ENCODE data around the gene KIR2DL1. TPM values are rescaled to one million over a fixed set of nuclear protein-coding genes. Genes with fewer than 3 reads are reported as not detected.
"Not testable (repeated sequence)": the region's sequence is repeated elsewhere in the genome, so short reads cannot be mapped to it uniquely, and the experiment has no call there.

The KIR2DL1 gene
- total RNA-seq, 2 donors from 2014 or later = not detected

DNA sequence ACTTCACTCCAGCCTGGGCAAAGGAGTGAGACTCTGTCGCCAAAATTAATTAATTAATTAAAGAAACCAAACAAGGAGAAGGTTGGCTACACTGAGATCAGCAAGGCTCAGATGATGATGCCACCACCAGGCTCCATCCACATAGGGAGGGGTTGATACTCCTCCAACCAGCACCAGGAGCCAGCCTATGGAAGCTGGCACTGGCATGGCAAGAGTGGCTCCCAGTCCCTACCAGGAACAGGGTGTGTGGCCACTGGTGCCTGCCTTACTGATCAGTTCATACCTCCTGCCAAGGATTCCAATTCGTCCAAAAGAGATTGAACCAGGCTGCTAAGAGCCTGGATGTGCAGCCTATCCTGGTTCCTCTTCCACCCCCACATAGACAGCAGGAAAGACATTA is 3.1 kb downstream of the KIR2DL1 start:
- not testable (repeated sequence) for H3K4me3 Mint-ChIP-seq; H3K4me3 ChIP-seq (ENCODE audit: low read length); H3K27me3 Mint-ChIP-seq (ENCODE audit: insufficient read depth); H3K27ac Mint-ChIP-seq; H3K27ac ChIP-seq (ENCODE audit: low read depth, low read length); H3K9ac ChIP-seq (ENCODE audit: extremely low read depth, low read length, poor library complexity, severe bottlenecking); H3K4me1 Mint-ChIP-seq; H3K36me3 ChIP-seq (ENCODE audit: control insufficient read depth, insufficient read depth, low read length); H3K4me1 ChIP-seq (ENCODE audit: control insufficient read depth, insufficient read depth, low read length); H3K36me3 Mint-ChIP-seq (ENCODE audit: low read depth); H3K9me3 ChIP-seq (ENCODE audit: control insufficient read depth, low read length); DNase-seq; H3K27me3 ChIP-seq (ENCODE audit: control insufficient read depth, insufficient read depth, low read length, poor library complexity, severe bottlenecking)
- 0% methylated on average over 1 of the region's 2 CpGs; no CpG with 5 or more reads in 1 of the 2 experiments for WGBS, 2 experiments (ENCODE audit: insufficient coverage in 1 of 2, insufficient read length in 1 of 2)
- peaks cover 95% of the 10 kb centered on the region for H3K9me3 Mint-ChIP-seq

DNA sequence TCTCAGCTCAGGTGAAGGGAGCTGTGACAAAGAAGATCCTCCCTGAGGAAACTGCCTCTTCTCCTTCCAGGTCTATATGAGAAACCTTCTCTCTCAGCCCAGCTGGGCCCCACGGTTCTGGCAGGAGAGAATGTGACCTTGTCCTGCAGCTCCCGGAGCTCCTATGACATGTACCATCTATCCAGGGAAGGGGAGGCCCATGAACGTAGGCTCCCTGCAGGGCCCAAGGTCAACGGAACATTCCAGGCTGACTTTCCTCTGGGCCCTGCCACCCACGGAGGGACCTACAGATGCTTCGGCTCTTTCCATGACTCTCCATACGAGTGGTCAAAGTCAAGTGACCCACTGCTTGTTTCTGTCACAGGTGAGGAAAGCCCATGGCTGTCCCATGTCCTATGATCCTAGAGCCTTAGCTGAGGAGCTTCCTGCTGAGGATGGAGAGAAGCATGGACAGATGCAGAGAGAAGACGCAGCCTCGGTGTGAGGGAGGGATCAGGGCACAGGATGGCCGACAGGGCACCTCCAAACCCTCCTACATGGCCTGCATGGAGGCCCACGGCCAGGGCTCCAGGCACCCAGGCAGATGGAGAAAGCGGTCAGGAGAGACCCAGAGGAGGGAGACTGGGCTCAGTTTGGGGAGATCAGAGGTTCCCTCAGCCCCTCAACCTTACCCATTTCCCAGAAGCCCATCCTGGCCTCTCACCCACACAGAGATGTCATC is 5.7 kb downstream of the KIR2DL1 start:
- not testable (repeated sequence) for H3K4me1 Mint-ChIP-seq; DNase-seq; H3K27me3 Mint-ChIP-seq (ENCODE audit: insufficient read depth); H3K9me3 ChIP-seq (ENCODE audit: control insufficient read depth, low read length); H3K4me1 ChIP-seq (ENCODE audit: control insufficient read depth, insufficient read depth, low read length); H3K4me3 ChIP-seq (ENCODE audit: low read length); H3K27me3 ChIP-seq (ENCODE audit: control insufficient read depth, insufficient read depth, low read length, poor library complexity, severe bottlenecking); H3K36me3 ChIP-seq (ENCODE audit: control insufficient read depth, insufficient read depth, low read length); H3K4me3 Mint-ChIP-seq; H3K9ac ChIP-seq (ENCODE audit: extremely low read depth, low read length, poor library complexity, severe bottlenecking); H3K27ac Mint-ChIP-seq; H3K36me3 Mint-ChIP-seq (ENCODE audit: low read depth); H3K27ac ChIP-seq (ENCODE audit: low read depth, low read length)
- 66 to 79% methylated on average over 3 to 8 of the region's 12 CpGs for WGBS, 2 experiments (ENCODE audit: insufficient coverage in 1 of 2, insufficient read length in 1 of 2)
- peaks cover 94% of the 10 kb centered on the region for H3K9me3 Mint-ChIP-seq

DNA sequence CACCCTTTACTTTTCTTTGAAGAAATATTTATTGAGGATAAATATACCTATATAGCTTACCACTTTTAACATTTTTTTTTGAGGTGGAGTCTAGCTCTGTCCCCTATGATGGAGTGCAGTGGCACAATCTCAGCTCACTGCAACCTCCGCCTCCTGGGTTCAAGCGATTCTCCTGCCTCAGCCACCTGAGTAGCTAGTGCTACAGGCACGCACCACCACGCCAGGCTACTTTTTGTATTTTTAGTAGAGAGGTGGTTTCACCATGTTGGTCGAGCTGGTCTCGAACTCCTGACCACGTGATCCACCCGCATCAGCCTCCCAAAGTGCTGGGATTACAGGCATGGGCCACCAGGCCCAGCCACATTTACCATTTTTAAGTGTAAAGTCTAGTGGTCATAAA is 6.2 kb downstream of the KIR2DL1 start:
- H3K27me3 Mint-ChIP-seq (ENCODE audit: insufficient read depth) = not testable (repeated sequence)
- H3K9me3 Mint-ChIP-seq = peaks cover 91% of the 10 kb centered on the region

DNA sequence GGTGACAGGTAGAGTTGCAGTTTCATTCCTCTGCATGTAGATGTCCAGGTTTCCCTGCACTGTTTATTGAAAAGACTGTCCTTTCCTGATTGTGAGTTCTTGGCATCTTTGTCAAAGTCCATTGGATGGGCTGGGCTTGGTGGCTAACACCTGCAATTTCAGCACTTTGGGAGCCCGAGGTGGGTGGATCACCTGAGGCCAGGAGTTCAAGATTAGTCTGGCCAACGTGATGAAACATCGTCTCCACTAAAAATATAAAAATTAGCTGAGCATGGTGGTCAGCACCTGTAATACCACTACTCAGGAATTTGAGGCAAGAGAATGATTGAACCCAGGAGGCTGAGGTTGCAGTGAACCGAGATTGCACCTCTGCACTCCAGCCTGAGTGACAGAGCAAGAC is 8.3 kb downstream of the KIR2DL1 start:
- H3K9me3 ChIP-seq (ENCODE audit: control insufficient read depth, low read length); DNase-seq; H3K36me3 Mint-ChIP-seq (ENCODE audit: low read depth); H3K27me3 Mint-ChIP-seq (ENCODE audit: insufficient read depth); H3K36me3 ChIP-seq (ENCODE audit: control insufficient read depth, insufficient read depth, low read length); H3K27ac Mint-ChIP-seq; H3K27me3 ChIP-seq (ENCODE audit: control insufficient read depth, insufficient read depth, low read length, poor library complexity, severe bottlenecking); H3K4me1 ChIP-seq (ENCODE audit: control insufficient read depth, insufficient read depth, low read length); H3K4me3 ChIP-seq (ENCODE audit: low read length); H3K4me3 Mint-ChIP-seq; H3K27ac ChIP-seq (ENCODE audit: low read depth, low read length); H3K9ac ChIP-seq (ENCODE audit: extremely low read depth, low read length, poor library complexity, severe bottlenecking); H3K4me1 Mint-ChIP-seq: not testable (repeated sequence)
- WGBS, 2 experiments (ENCODE audit: insufficient coverage in 1 of 2, insufficient read length in 1 of 2) = 29 to 55% methylated on average over 1 to 4 of the region's 4 CpGs
- H3K9me3 Mint-ChIP-seq = peaks cover 88% of the 10 kb centered on the region

More for the DNA sequence above, 6.2 kb downstream of the KIR2DL1 start:
- not testable (repeated sequence) for H3K9me3 ChIP-seq (ENCODE audit: control insufficient read depth, low read length); H3K4me3 ChIP-seq (ENCODE audit: low read length); H3K27ac Mint-ChIP-seq; H3K4me1 ChIP-seq (ENCODE audit: control insufficient read depth, insufficient read depth, low read length); H3K9ac ChIP-seq (ENCODE audit: extremely low read depth, low read length, poor library complexity, severe bottlenecking); DNase-seq; H3K36me3 Mint-ChIP-seq (ENCODE audit: low read depth); H3K4me1 Mint-ChIP-seq; H3K27ac ChIP-seq (ENCODE audit: low read depth, low read length); H3K36me3 ChIP-seq (ENCODE audit: control insufficient read depth, insufficient read depth, low read length); H3K4me3 Mint-ChIP-seq; H3K27me3 ChIP-seq (ENCODE audit: control insufficient read depth, insufficient read depth, low read length, poor library complexity, severe bottlenecking)
- WGBS, 2 experiments (ENCODE audit: insufficient coverage in 1 of 2, insufficient read length in 1 of 2) = 73 to 90% methylated on average over 2 to 7 of the region's 8 CpGs

- H3K4me1 Mint-ChIP-seq; H3K36me3 Mint-ChIP-seq (ENCODE audit: low read depth); H3K27me3 ChIP-seq (ENCODE audit: control insufficient read depth, insufficient read depth, low read length, poor library complexity, severe bottlenecking); H3K27me3 Mint-ChIP-seq (ENCODE audit: insufficient read depth); DNase-seq; H3K4me3 Mint-ChIP-seq; H3K4me1 ChIP-seq (ENCODE audit: control insufficient read depth, insufficient read depth, low read length); H3K27ac Mint-ChIP-seq; H3K4me3 ChIP-seq (ENCODE audit: low read length); H3K9me3 ChIP-seq (ENCODE audit: control insufficient read depth, low read length); H3K9ac ChIP-seq (ENCODE audit: extremely low read depth, low read length, poor library complexity, severe bottlenecking); H3K36me3 ChIP-seq (ENCODE audit: control insufficient read depth, insufficient read depth, low read length); H3K27ac ChIP-seq (ENCODE audit: low read depth, low read length): not testable (repeated sequence)
- peaks cover 87% of the 10 kb centered on the region for H3K9me3 Mint-ChIP-seq
- WGBS, 2 experiments (ENCODE audit: insufficient coverage in 1 of 2, insufficient read length in 1 of 2) = 60% methylated on average over 5 of the region's 7 CpGs; no CpG with 5 or more reads in 1 of the 2 experiments
These were observed 9.3 kb downstream of the KIR2DL1 start for GRCh38 chr19:54778896-54779295.

GRCh38 chr19:54782916-54783315 is 13.3 kb downstream of the KIR2DL1 start:
- 52% methylated on average over 3 of the region's 4 CpGs; no CpG with 5 or more reads in 1 of the 2 experiments for WGBS, 2 experiments (ENCODE audit: insufficient coverage in 1 of 2, insufficient read length in 1 of 2)
- not testable (repeated sequence) for H3K4me3 ChIP-seq (ENCODE audit: low read length); H3K4me3 Mint-ChIP-seq; H3K9me3 ChIP-seq (ENCODE audit: control insufficient read depth, low read length); H3K27me3 Mint-ChIP-seq (ENCODE audit: insufficient read depth); H3K36me3 Mint-ChIP-seq (ENCODE audit: low read depth); H3K36me3 ChIP-seq (ENCODE audit: control insufficient read depth, insufficient read depth, low read length); H3K27ac ChIP-seq (ENCODE audit: low read depth, low read length); H3K27me3 ChIP-seq (ENCODE audit: control insufficient read depth, insufficient read depth, low read length, poor library complexity, severe bottlenecking); DNase-seq; H3K4me1 Mint-ChIP-seq; H3K9ac ChIP-seq (ENCODE audit: extremely low read depth, low read length, poor library complexity, severe bottlenecking); H3K27ac Mint-ChIP-seq; H3K4me1 ChIP-seq (ENCODE audit: control insufficient read depth, insufficient read depth, low read length)
- H3K9me3 Mint-ChIP-seq = peaks cover 82% of the 10 kb centered on the region

GRCh38 chr19:54786091-54786723 is 16.6 kb downstream of the KIR2DL1 start:
- H3K27ac ChIP-seq (ENCODE audit: low read depth, low read length); H3K27me3 Mint-ChIP-seq (ENCODE audit: insufficient read depth); H3K4me3 Mint-ChIP-seq; H3K27me3 ChIP-seq (ENCODE audit: control insufficient read depth, insufficient read depth, low read length, poor library complexity, severe bottlenecking); H3K4me1 ChIP-seq (ENCODE audit: control insufficient read depth, insufficient read depth, low read length); H3K9me3 ChIP-seq (ENCODE audit: control insufficient read depth, low read length); H3K4me1 Mint-ChIP-seq; H3K9ac ChIP-seq (ENCODE audit: extremely low read depth, low read length, poor library complexity, severe bottlenecking); H3K36me3 ChIP-seq (ENCODE audit: control insufficient read depth, insufficient read depth, low read length); H3K4me3 ChIP-seq (ENCODE audit: low read length); H3K27ac Mint-ChIP-seq; DNase-seq; H3K36me3 Mint-ChIP-seq (ENCODE audit: low read depth): not testable (repeated sequence)
- 80 to 84% methylated on average over 9 to 24 of the region's 24 CpGs for WGBS, 2 experiments (ENCODE audit: insufficient coverage in 1 of 2, insufficient read length in 1 of 2)
- peaks cover 92% of the 10 kb centered on the region for H3K9me3 Mint-ChIP-seq

Measured in endodermal cell (in vitro differentiated cells).